AG04450 (cell line): ENCODE results near the gene PC. TPM values are rescaled to one million over a fixed set of nuclear protein-coding genes. Genes with fewer than 3 reads are reported as not detected.

Source experiments
- CTCF ChIA-PET: fragments of 300-600, 350-600 bp; formaldehyde crosslinking; extraction: SDS; loops from one replicate; lab custom pipeline; 2022; ENCODE audit warnings: antibody characterized with exemption, inconsistent platforms; lab: Charles Lee
- POLR2A ChIA-PET: fragments of 350-600 bp; formaldehyde crosslinking; extraction: SDS; loops from one replicate; lab custom pipeline; 2021; ENCODE audit warnings: antibody characterized with exemption, inconsistent platforms; lab: Yijun Ruan, JAX
- DNase-seq: peaks from one replicate; pipeline ENCODE4 v3.0.0-alpha.2; 2011; ENCODE audit warnings: low read depth, low spot score
- H3K27ac ChIP-seq: one replicate; pipeline ENCODE4 v1.5.1; 2012; ENCODE audit warnings: low read depth, low read length, control low read depth
- H3K27me3 ChIP-seq: one replicate; pipeline ENCODE4 v1.6.0; 2012; ENCODE audit warnings: low read length; ENCODE audit not compliant: control insufficient read depth, insufficient read depth
- H3K4me3 ChIP-seq: 2 replicates; pipeline ENCODE4 v1.5.1; 2011; ENCODE audit warnings: mild to moderate bottlenecking, low read depth, low read length, control low read depth
- H3K9me3 ChIP-seq: 2 replicates; pipeline ENCODE4 v1.5.1; 2012; ENCODE audit warnings: low read length; ENCODE audit not compliant: control insufficient read depth, insufficient read depth
- CTCF ChIP-seq: IDR thresholded peaks from 2 replicates; pipeline ENCODE4 v1.5.1; 2011; ENCODE audit warnings: low read depth, low read length, control low read depth, inconsistent platforms
- polyA plus RNA-seq: library from polyadenylated mRNA; depleted of rRNA; stranded (reverse); fragments of >200 nt; gene quantifications from 2 replicates; pipeline ENCODE4 v1.2.3, GENCODE V29; 2011

PC gene
- polyA plus RNA-seq, 1 experiment, result 12.1 TPM

DNA sequence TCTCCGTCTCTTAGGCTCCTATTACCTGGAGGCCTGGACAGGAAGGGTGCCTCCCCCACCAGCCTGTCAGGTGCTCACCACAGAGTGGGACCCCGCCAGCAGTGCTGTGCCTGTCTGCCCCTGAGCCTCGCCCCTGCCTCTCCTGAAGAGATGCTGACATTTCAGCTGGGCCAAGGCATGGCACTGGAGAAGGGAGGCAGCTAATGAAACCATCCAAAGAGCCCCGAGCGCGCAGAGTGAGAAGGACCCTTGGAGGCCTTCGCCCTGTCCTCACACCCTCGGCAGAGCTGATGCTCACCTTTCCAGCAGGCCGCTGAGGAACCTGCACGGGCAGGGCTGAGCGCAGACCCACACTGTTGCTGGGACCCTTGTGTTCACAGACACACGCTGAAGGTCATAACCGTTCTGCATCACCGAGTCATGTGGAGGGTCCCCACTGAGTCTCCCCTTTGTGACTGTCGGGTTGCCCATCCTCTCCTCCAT, 103.4 kb downstream of the PC start:
- Histone ChIP-seq H3K27me3 (no peaks in the 10 kb centered on the region), H3K9me3 (peaks cover 6% of the 10 kb centered on the region; the same call in 1 of the 2 replicates), H3K27ac (no peak overlapping the region), H3K4me3 (no peak overlapping the region)
- DNase-seq, result no peak
- CTCF ChIA-PET, result no interaction called here
- POLR2A ChIA-PET, result interaction anchor here (2.4 kb wide), 1 partner anchor 12 kb away, joined by 16 read pairs; the partner anchor contains the start of gene RCE1
- TF ChIP-seq CTCF, result no peak

DNA sequence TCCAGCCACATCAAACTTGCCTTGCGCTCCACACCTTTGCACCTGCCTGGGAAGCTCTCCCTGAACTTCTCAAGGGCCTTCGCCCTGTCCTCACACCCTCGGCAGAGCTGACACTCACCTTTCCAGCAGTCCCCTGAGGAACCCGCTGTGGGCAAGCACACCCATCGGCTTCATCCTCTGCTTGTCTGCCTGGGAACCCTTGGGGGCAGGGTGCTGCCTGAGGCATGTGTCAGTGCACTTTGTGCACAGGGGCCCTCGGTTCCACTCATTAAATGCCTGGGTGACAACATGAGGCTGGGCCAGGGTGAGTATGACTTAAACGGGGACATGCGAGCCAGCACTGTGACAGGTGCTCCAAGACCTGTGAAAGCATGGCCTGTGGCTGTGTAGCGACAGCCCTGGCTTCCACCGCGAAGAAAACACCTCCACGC, 103.9 kb downstream of the PC start:
- DNase-seq, result no peak
- Histone ChIP-seq H3K4me3 (no peak overlapping the region), H3K27me3 (no peaks in the 10 kb centered on the region), H3K27ac (no peak overlapping the region), H3K9me3 (peaks cover 6% of the 10 kb centered on the region; the same call in 1 of the 2 replicates)
- TF ChIP-seq CTCF, result no peak
- ChIA-PET POLR2A (interaction anchor here (2.4 kb wide), 1 partner anchor 11 kb away, joined by 16 read pairs; the partner anchor contains the start of gene RCE1), CTCF (no interaction called here)

DNA sequence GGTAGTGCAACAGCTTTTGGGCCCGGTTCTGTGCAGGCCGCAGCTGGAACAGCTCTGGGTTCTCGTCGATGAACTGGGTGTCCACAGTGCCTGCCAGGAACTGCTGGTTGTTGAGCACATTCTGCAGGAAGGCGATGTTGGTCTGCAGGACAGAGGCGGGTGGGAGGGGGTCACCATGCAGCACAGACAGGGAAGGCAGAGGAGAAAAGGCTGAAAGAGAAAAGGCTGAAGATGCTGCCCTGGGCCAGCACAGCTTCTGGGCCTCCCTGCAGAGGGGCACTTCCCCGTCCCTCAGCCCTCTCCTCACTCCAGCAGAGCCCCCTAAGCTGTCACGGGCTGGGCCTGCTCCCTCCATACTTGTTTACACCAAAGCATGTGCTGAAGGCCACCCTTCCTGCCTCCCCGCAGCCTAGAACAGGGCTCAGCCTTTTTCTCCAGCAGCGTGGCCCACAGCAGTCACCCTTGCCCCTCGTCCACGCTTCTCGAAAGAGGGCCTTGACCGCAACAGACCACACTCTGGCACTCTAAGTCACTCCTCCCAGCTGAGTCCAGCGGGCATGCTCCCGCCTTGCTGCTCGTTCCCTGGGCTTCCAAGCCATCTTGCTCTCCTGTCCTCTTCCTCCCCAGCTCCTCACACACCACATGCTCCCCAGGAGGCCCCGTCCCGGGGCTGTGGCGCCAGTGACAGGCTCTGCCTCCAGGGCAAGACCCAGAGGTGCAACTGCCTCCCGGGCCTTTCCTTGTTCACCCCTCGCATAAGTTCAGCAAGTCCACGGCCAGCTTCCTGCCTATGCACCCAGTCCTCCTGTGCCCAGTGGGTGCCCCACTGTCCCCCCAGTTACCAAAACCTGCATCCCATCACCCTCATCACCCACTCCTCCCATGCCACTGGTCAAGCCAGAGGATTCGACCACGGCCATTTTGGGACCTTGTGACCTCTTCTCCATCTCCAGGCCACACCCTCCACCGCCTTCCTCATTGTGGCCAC, 104.6 kb downstream of the PC start:
- H3K27me3 ChIP-seq, result no peaks in the 10 kb centered on the region
- no peak for TF ChIP-seq CTCF
- H3K27ac ChIP-seq, result no peak overlapping the region
- POLR2A ChIA-PET, result no interaction called here
- peaks cover 6% of the 10 kb centered on the region; the same call in 1 of the 2 replicates for H3K9me3 ChIP-seq
- CTCF ChIA-PET, result no interaction called here
- no peak overlapping the region for H3K4me3 ChIP-seq
- no peak for DNase-seq

GRCh38 chr11:66852466-66853241, 105.5 kb downstream of the PC start:
- no peak for DNase-seq
- CTCF ChIA-PET, result no interaction called here
- peaks cover 1% of the 10 kb centered on the region; the same call in 1 of the 2 replicates for H3K9me3 ChIP-seq
- H3K27me3 ChIP-seq, result no peaks in the 10 kb centered on the region
- TF ChIP-seq CTCF, result no peak
- H3K27ac ChIP-seq, result no peak overlapping the region
- no peak overlapping the region for H3K4me3 ChIP-seq
- POLR2A ChIA-PET, result no interaction called here
